Fibroblast of gingiva (primary cell): Measurements from ENCODE around the gene ERICH4.
"Not testable (repeated sequence)": the region's sequence is repeated elsewhere in the genome, so short reads cannot be mapped to it uniquely, and the experiment has no call there.

Experiments used
- DNase-seq: peaks from one replicate; pipeline ENCODE4 v3.0.0-alpha.2; 2011; ENCODE audit warnings: low read depth

The ERICH4 gene

GRCh38 chr19:41442473-41443355, at the start of gene ERICH4:
Gene ERICH4, plus strand, starts transcription at chr19:41443156. Its CDS starts 14 bp downstream, at chr19:41443170.
- DNase-seq = no peak

GRCh38 chr19:41395355-41395754, 47.6 kb upstream of the ERICH4 start:
- DNase-seq = no peak

- peak; percentile 100 for DNase-seq
Observed at GRCh38 chr19:41397086-41398049, 45.6 kb upstream of the ERICH4 start, which contains the start of the genes BCKDHA and EXOSC5. Gene BCKDHA, plus strand, starts transcription at chr19:41397818. Its CDS starts 10 bp downstream, at chr19:41397828. Gene EXOSC5, minus strand, starts transcription at chr19:41397359. Its CDS starts 31 bp downstream, at chr19:41397328.

- no peak for DNase-seq
Observed at GRCh38 chr19:41398050-41398418, 44.9 kb upstream of the ERICH4 start.

GRCh38 chr19:41398598-41398997, 44.4 kb upstream of the ERICH4 start:
- no peak for DNase-seq

GRCh38 chr19:41399091-41399490, 43.9 kb upstream of the ERICH4 start:
- no peak for DNase-seq

GRCh38 chr19:41399525-41399924, 43.4 kb upstream of the ERICH4 start:
- no peak for DNase-seq

- DNase-seq = no peak
Observed at GRCh38 chr19:41401483-41401882, 41.5 kb upstream of the ERICH4 start.

GRCh38 chr19:41402010-41402409, 40.9 kb upstream of the ERICH4 start:
- DNase-seq = no peak

- DNase-seq = no peak
Observed at GRCh38 chr19:41403181-41403970, 39.6 kb upstream of the ERICH4 start.

GRCh38 chr19:41405776-41406175, 37.2 kb upstream of the ERICH4 start:
- no peak for DNase-seq

- no peak for DNase-seq
Observed at GRCh38 chr19:41407271-41407670, 35.7 kb upstream of the ERICH4 start.

GRCh38 chr19:41408256-41408655, 34.7 kb upstream of the ERICH4 start:
- DNase-seq = no peak

- not testable (repeated sequence) for DNase-seq
Observed at GRCh38 chr19:41408846-41409245, 34.1 kb upstream of the ERICH4 start.

- DNase-seq = no peak
Observed at GRCh38 chr19:41409288-41409687, 33.7 kb upstream of the ERICH4 start.

GRCh38 chr19:41410336-41411054, 32.5 kb upstream of the ERICH4 start:
- no peak for DNase-seq

- no peak for DNase-seq
Observed at GRCh38 chr19:41411100-41411967, 31.6 kb upstream of the ERICH4 start.

- DNase-seq = no peak
Observed at GRCh38 chr19:41411968-41412265, 31.0 kb upstream of the ERICH4 start.

- DNase-seq = no peak
Observed at GRCh38 chr19:41412953-41413352, 30.0 kb upstream of the ERICH4 start.

GRCh38 chr19:41413947-41414346, 29.0 kb upstream of the ERICH4 start:
- no peak for DNase-seq
